ENCODE results near the gene SNX24. TPM values are rescaled to one million over a fixed set of nuclear protein-coding genes. Genes with fewer than 3 reads are reported as not detected.

The SNX24 gene
- total and polyA plus RNA-seq, 10 of the 15 experiments (the other 5 are each of a cell fraction or from before 2014, with no cell fraction given): 0.15 to 6.6 (median 4.1) TPM

- H3K36me3 ChIP-seq (ENCODE audit: control insufficient read depth in 2 of 2, insufficient read depth in 2 of 2, low read length in 1 of 2): no peaks in the 10 kb centered on the region
- FAIRE-seq (no peak), DNase-seq (ENCODE audit: low read depth, low spot score) (no peak), ATAC-seq (no peak)
- H3K4me3 ChIP-seq: peak overlapping the region; percentile 67; the same call in 1 of the 2 replicates
- in situ Hi-C loops (cut with MboI) (no loop called here), intact Hi-C loops (cut with micrococcal nuclease; ENCODE audit: unreplicated experiment) (no loop called here)
- ChIA-PET RAD21 (ENCODE audit: unreplicated experiment) (no interaction called here), CTCF (no interaction called here), POLR2A (no interaction called here), SMC1A (ENCODE audit: uncharacterized antibody, unreplicated experiment) (interaction anchor here (0.6 kb wide), 1 partner anchor 18 kb away, joined by 3 read pairs; no protein-coding TSS in a partner anchor)
- peak overlapping the region; percentile 75 for H3K4me2 ChIP-seq (ENCODE audit: control insufficient read depth, insufficient read depth)
- no peaks in the 10 kb centered on the region for H3K79me2 ChIP-seq (ENCODE audit: control insufficient read depth, insufficient read depth, low read length)
- no TSS peak for BruUV-seq (replicated peaks)
- H4K20me1 ChIP-seq (ENCODE audit: control insufficient read depth, insufficient read depth): no peaks in the 10 kb centered on the region
- no peaks in the 10 kb centered on the region for H3K27me3 ChIP-seq (replicated peaks in 1 of 2; ENCODE audit: control insufficient read depth in 2 of 2, insufficient read depth in 2 of 2, low read length in 1 of 2)
- no peaks in the 10 kb centered on the region for H3K9me3 ChIP-seq (replicated peaks; ENCODE audit: control insufficient read depth, insufficient read depth, low read length)
- peak overlapping the region; percentile 86 for H2AFZ ChIP-seq (ENCODE audit: control insufficient read depth, low read depth, low read length)
- H3K27ac ChIP-seq (ENCODE audit: control insufficient read depth, insufficient read depth): no peak overlapping the region; the same call in 1 of the 2 replicates
- H3K9ac ChIP-seq (ENCODE audit: control insufficient read depth, insufficient read depth, low read length): peak overlapping the region; percentile 32; the same call in 1 of the 2 replicates
- 42% methylated on average over 6 of the region's 6 CpGs for WGBS (ENCODE audit: insufficient coverage, insufficient replicate concordance, low lambda C conversion rate, missing lambda C conversion rate)
- peaks cover 6% of the 10 kb centered on the region for H3K4me1 ChIP-seq (ENCODE audit: control insufficient read depth, insufficient read depth, low read length)
- TF ChIP-seq HCFC1 (IDR thresholded peaks at IDR 0.05; ENCODE audit: low read length): no peak
- TF ChIP-seq, protein P1, sequence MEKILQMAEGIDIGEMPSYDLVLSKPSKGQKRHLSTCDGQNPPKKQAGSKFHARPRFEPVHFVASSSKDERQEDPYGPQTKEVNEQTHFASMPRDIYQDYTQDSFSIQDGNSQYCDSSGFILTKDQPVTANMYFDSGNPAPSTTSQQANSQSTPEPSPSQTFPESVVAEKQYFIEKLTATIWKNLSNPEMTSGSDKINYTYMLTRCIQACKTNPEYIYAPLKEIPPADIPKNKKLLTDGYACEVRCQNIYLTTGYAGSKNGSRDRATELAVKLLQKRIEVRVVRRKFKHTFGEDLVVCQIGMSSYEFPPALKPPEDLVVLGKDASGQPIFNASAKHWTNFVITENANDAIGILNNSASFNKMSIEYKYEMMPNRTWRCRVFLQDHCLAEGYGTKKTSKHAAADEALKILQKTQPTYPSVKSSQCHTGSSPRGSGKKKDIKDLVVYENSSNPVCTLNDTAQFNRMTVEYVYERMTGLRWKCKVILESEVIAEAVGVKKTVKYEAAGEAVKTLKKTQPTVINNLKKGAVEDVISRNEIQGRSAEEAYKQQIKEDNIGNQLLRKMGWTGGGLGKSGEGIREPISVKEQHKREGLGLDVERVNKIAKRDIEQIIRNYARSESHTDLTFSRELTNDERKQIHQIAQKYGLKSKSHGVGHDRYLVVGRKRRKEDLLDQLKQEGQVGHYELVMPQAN (conservative IDR thresholded peaks at IDR 0.05): no peak
- no peak for TF ChIP-seq KDM1A (IDR thresholded peaks at IDR 0.05; ENCODE audit: borderline replicate concordance)
- no peak for TF ChIP-seq KLF5 (IDR thresholded peaks at IDR 0.05; ENCODE audit: partially characterized antibody)
- no peak for TF ChIP-seq TBL1XR1 (IDR thresholded peaks at IDR 0.05; ENCODE audit: low read depth, low read length)
- TF ChIP-seq BHLHE40 (IDR thresholded peaks at IDR 0.05; ENCODE audit: borderline replicate concordance in 1 of 2, low read depth in 2 of 2, low read length in 1 of 2): no peak
- TF ChIP-seq BCL11A (IDR thresholded peaks at IDR 0.05; ENCODE audit: low read depth, low read length): no peak
- TF ChIP-seq, protein P2, sequence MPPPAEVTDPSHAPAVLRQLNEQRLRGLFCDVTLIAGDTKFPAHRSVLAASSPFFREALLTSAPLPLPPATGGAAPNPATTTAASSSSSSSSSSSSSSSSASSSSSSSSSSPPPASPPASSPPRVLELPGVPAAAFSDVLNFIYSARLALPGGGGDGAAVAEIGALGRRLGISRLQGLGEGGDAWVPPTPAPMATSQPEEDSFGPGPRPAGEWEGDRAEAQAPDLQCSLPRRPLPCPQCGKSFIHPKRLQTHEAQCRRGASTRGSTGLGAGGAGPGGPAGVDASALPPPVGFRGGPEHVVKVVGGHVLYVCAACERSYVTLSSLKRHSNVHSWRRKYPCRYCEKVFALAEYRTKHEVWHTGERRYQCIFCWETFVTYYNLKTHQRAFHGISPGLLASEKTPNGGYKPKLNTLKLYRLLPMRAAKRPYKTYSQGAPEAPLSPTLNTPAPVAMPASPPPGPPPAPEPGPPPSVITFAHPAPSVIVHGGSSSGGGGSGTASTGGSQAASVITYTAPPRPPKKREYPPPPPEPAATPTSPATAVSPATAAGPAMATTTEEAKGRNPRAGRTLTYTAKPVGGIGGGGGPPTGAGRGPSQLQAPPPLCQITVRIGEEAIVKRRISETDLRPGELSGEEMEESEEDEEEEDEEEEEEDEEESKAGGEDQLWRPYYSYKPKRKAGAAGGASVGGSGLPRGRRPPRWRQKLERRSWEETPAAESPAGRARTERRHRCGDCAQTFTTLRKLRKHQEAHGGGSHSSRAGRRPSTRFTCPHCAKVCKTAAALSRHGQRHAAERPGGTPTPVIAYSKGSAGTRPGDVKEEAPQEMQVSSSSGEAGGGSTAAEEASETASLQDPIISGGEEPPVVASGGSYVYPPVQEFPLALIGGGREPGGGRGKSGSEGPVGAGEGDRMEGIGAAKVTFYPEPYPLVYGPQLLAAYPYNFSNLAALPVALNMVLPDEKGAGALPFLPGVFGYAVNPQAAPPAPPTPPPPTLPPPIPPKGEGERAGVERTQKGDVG (CRISPR knock-in tag; IDR thresholded peaks at IDR 0.05): no peak
- TF ChIP-seq BRCA1 (IDR thresholded peaks at IDR 0.05; ENCODE audit: low read depth, low read length): no peak
- TF ChIP-seq HDAC2 (IDR thresholded peaks at IDR 0.05): no peak
- TF ChIP-seq RCOR1 (conservative IDR thresholded peaks at IDR 0.05; ENCODE audit: low read depth, low read length): no peak
- TF ChIP-seq ZNF687 (IDR thresholded peaks at IDR 0.05): no peak
- no peak for TF ChIP-seq MXI1 (IDR thresholded peaks at IDR 0.05; ENCODE audit: low read depth, low read length)
- no peak for TF ChIP-seq GATAD2B (conservative IDR thresholded peaks at IDR 0.05; ENCODE audit: low read depth)
- no peak for TF ChIP-seq PAX5 (IDR thresholded peaks at IDR 0.05; ENCODE audit: borderline replicate concordance, low read depth, low read length)
- TF ChIP-seq FOXM1 (IDR thresholded peaks at IDR 0.05; ENCODE audit: low read depth, low read length): no peak
These were observed 688 bp downstream of the SNX24 start for GRCh38 chr5:122846051-122846550.
